NCI-H69 (cell line): ENCODE data around the gene R3HDM4.
A peak's percentile ranks its signal among the peaks of the same experiment; 100 is the strongest.

Experiments
- DNase-seq: peaks from one replicate; lab custom pipeline; 2025; lab: John Stamatoyannopoulos, UW

The R3HDM4 gene

GRCh38 chr19:912181-913079 lies 589 bp downstream of the R3HDM4 start:
- no peak for DNase-seq

- DNase-seq = no peak
These were observed 1.6 kb downstream of the R3HDM4 start for GRCh38 chr19:911197-912033.

GRCh38 chr19:907183-907853 lies 5.7 kb downstream of the R3HDM4 start:
- no peak for DNase-seq

GRCh38 chr19:906480-906879 lies 6.5 kb downstream of the R3HDM4 start:
- no peak for DNase-seq

- peak; percentile 38 for DNase-seq
These were observed 8.5 kb downstream of the R3HDM4 start for GRCh38 chr19:904545-904944.

- peak; percentile 93 for DNase-seq
These were observed 9.7 kb downstream of the R3HDM4 start for GRCh38 chr19:903266-903797.

- no peak for DNase-seq
These were observed 10.4 kb downstream of the R3HDM4 start for GRCh38 chr19:902446-903226.

- no peak for DNase-seq
These were observed 11.0 kb downstream of the R3HDM4 start for GRCh38 chr19:902093-902370.

GRCh38 chr19:901216-902092 lies 11.6 kb downstream of the R3HDM4 start:
- DNase-seq = no peak

- peak; percentile 39 for DNase-seq
These were observed 12.5 kb downstream of the R3HDM4 start for GRCh38 chr19:900302-901111.

GRCh38 chr19:900043-900301 lies 13.0 kb downstream of the R3HDM4 start:
- DNase-seq = no peak

- no peak for DNase-seq
These were observed 13.5 kb downstream of the R3HDM4 start for GRCh38 chr19:899336-900042.

- DNase-seq = peak; percentile 90
These were observed 14.4 kb downstream of the R3HDM4 start for GRCh38 chr19:898663-899062.

- no peak for DNase-seq
These were observed 15.5 kb downstream of the R3HDM4 start for GRCh38 chr19:897442-898039.

GRCh38 chr19:896999-897398 lies 16.0 kb downstream of the R3HDM4 start:
- DNase-seq = no peak

- DNase-seq = no peak
These were observed 16.6 kb downstream of the R3HDM4 start for GRCh38 chr19:896434-896833.

GRCh38 chr19:892894-893689 lies 19.9 kb downstream of the R3HDM4 start, which contains the start of the genes MED16 and RNU6-9:
MED16 (minus strand) TSS chr19:893187; CDS start chr19:891131, 2,056 bp downstream.
RNU6-9 (plus strand) TSS chr19:893484.
- peak; percentile 99 for DNase-seq
